Stimulated activated CD4-positive, alpha-beta T cell treated with anti-CD3 and anti-CD28 coated beads, Interleukin-1b, Interleukin-23, amount 100 ng/mL, for 48 hours (primary cell): ENCODE results near the gene OR6C74.

Source experiments
- DNase-seq: peaks from one replicate; pipeline ENCODE4 v3.0.0-alpha.2; 2020

Gene OR6C74

DNA sequence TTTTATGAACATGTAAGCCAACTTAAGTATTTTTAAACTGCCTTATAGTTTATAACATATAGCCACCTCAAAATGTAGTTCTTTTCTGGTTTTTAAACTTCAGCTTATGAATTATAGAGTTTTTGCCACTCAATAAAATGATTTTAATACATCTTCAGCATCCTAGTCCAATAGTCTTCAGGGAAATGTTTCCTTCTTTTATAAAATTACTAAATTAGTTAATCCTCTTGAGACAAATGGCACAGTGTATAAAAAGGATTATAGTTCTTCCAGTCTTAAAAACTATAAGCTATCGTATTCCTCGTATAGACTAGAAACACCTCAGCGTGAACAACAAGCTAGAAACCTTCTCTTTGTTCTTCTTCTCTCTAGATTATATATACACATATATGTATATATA, at the start of gene OR6C74:
TSS of gene OR6C74 (plus strand) at position 301 of the 400 bp plus-strand sequence. CDS start 2,679 bp downstream, outside the sequence.
- no peak for DNase-seq

DNA sequence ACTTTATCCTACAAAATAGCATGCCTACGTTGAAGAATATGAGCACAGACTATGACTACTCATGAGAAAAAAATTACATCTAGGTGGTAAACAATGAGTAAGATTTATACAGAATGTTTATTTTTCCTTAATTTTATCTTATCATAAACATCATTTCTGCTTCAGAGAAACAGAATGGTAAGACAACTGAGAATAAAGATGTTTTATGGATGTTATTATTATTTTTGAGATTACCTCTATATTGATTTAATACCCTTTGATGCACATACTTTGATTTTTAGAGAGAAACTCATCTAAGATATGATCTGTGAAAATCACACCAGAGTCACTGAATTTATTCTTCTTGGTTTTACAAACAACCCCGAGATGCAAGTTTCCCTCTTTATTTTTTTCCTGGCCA, 23.7 kb upstream of the OR6C74 start, which contains the start of gene OR10A7:
TSS of gene OR10A7 (plus strand) at position 301 of the 400 bp plus-strand sequence. CDS start at position 301, 0 bp downstream.
- no peak for DNase-seq

DNA sequence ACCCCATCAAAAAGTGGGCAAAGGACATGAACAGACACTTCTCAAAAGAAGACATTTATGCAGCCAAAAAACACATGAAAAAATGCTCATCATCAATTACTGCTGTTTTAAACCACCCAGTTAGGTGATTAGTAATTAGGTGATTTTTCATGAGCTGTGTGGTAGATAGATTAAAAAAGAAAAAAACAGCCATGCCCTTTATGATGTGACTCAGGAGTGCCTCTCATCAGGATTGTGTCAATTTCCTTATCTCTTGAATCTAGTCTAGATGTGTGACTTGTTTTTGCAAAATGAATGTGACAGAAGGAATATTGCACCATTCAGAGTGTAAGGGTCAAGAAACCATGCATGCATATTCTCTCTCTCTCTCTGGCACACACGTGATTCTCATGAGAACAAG, 17.9 kb upstream of the OR6C74 start:
- no peak for DNase-seq

DNA sequence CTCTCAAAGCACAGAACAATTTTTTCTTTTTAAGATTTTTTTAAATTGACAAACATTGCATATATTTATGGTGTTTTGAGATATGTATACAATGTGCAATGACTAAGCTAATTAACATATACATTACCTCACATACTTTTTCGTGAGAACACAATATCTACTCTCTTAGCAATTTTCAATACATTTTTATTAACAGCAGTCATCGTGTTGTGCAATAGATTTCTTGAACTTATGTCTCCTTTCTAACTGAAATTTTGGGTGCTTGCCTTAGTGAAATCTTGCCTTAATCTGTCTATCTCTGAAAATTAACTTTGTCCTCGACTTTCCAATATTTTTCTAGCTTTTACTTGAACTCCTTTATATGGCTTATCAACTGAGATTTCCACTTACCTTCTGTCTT, 16.8 kb upstream of the OR6C74 start:
- DNase-seq: no peak

DNA sequence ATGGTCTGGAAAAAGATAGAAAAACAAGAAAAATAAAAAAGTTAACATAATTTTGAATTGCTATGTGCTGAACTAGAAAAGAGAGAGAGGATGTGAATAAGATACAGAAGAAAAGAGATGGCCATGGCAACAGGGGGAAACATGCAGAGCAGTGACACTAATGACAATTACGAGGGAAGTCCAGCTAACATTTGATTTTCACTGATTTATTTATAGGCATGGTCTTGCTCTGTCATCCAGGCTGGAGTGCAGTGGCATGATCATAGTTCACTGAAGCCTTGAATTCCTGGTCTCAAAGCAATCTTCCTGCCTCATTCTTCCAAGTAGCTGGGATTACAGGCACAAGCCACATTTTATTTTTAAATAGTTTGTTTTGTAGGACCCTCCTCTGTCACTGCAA, 1.8 kb downstream of the OR6C74 start:
- DNase-seq: no peak

DNA sequence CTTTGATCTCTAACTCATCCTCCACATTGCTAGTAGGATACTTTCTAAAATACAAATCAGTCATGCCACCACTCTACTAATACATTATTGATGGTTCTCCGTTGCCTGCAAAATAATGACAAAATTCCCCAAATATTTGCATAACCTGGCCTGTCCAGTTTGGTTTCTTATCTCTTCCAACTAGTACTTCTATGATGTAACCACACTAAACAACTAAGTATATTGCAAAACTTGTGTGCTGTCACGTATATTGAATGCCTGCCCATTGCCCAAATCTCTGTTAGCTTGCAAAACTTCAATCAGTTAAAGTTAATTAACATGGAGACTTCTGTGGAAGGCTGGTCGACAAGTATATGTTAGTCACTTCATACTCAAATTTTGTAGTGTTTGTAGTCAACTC, 6.5 kb downstream of the OR6C74 start:
- no peak for DNase-seq

DNA sequence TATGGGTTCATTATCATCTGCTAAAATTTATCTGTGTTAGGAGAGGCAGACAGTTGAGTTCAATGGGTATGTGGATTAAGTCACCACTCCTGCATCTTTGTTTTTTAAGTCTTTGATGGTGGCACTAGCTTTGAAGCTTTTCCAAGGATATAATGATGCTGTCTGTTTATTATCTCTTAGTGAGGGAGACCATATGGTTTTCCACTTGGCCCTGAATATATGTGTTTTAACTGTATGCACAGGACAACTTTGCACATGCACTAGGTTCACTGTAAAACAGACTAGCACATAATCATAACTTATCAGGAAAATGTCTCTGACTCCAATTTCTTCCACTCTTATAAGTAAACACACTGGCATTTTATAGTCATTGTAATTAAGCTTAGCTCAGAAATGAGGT, 8.9 kb downstream of the OR6C74 start:
- DNase-seq: no peak

DNA sequence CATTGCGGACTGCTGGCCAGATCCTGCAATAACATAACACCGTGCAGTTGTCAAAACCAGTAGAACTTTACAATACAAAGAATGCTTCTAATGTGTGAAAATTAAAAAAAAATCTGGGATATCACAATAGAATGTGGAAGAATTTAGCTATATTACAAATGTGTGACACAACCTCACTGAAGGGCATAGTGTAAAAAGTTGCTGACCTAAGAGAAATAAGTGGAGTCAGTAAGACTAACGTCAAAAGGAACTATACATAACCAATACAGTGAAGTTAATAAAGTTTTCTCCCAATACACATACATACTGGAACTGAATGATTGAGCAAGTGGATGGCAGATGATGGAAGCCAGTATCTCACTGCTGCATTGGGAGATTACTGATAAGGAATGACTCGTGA, 12.4 kb downstream of the OR6C74 start:
- no peak for DNase-seq

DNA sequence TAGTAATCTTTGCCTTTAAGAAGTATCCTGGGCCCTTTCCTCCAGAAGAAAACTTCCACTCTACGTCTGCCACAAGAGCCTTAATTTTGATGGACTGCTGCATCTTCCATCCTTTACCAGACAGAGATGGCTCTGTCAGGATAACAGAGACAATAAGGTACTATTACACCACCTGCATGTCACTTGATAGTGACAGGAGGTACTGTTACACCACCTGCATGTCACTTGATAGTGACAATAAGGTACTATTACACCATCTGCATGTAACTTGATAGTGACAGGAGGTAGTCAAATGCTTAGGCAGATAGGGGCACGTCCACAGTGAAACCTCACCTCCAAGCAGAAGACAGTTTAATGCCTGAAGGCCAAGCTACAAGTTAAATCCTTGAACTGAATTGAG, 13.9 kb downstream of the OR6C74 start:
- no peak for DNase-seq

DNA sequence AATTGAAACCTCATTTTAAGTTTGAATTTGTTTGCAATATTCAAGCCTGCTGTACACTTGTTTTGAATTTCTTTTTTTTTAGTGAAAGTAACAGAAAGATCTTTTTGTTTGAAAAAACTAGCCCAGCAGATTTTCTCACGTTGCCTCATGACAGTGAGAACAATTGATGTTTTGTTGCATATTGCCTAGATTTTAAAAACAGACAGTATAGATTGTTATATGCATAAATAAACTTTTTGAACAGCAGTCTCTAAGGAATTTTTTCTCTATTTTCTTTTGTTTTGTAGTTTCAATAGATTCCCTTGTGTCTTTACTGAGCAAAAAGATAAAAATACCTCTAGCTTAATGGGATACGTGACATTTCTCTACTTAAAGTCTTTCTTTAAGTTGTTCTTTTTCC, 36.6 kb downstream of the OR6C74 start:
- DNase-seq: no peak

DNA sequence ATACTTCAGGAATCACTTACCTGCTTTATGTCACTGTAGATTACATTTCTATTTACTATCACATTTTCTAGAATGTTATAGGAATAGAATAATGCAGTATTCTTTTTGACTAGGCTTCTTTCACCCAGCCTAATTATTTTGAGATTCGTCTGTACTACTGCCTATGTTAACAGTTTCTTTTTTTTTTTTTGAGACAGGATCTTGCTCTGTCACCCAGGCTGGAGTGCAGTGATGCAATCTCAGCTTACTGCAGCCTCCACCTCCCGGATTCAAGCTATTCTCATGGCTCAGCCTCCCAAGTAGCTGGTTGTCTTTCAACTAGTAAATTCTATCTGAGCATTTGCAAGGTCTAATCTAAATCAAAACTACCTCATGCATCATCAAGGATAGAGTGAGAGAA, 45.6 kb downstream of the OR6C74 start:
- no peak for DNase-seq
